CD4-positive, alpha-beta T cell treated with Interleukin-4 for 4 hours (primary cell): ENCODE results near the gene HAUS3.
A peak's percentile ranks its signal among the peaks of the same experiment; 100 is the strongest.

Source experiments
- DNase-seq: peaks from one replicate; pipeline ENCODE4 v3.0.0-alpha.2; 2020

Gene HAUS3

GRCh38 chr4:2241410-2242353 is at the start of gene HAUS3, which contains the start of gene POLN:
Gene HAUS3, minus strand, starts transcription at chr4:2242121. Its CDS starts 1,175 bp downstream, at chr4:2240946.
Gene POLN, minus strand, starts transcription at chr4:2242121. Its CDS starts 12,890 bp downstream, at chr4:2229231.
- DNase-seq, result peak; percentile 98

DNA sequence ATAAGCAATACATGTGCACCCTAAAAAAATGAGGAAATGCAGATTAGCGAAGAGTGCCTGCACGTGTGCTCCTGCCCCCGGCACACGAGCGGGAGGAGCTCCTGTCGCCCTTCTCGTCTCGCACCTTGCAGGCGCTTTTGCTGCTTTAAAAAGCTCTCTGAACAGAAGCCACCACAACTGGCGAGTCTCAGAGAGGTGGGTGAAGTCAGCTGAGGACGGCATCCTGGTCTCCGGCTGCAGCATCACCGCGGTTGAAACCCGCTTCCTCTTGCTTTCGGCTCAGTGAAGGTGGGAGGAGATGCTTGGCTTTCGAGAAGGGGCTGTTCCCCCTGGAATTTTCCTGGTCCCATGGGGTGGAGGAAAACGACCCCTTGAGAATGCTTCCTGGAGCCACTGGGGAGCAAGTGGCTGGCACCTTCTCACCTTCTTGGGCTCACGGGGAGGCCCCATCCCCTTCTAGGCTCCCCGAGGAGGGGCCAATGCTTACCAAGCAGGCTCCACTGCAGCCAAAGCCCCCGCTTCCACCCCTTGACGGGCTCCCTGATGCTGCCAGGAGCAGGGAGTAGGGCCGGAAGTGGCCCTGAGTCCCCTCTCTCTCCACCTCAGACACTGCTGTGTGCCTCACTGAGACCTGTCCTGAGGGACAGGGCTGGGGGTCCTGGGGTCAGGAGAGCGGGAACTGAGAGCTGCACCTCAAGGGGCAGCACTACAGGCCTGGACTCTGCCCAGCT is 49.2 kb upstream of the HAUS3 start:
- DNase-seq, result peak; percentile 82

DNA sequence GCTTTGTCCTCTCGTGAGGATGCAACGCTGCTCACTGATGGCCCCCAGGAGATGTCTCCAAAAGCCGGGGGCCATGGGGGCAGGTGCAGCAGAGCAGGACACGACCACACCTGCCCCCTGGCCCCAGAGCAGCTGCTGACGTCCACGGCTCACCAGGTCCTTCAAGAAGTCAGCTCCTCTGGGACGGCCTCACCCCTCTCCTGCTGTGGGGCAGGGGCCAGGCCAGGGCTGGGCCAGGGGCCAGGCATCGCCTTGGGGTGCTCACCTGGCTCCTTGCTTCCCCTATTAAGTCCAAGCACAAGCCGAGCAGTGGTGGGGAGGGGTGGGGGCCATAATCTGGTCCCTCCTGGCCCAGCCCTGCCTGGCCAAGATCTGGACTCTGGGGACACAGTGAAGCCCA is 48.6 kb upstream of the HAUS3 start:
- DNase-seq, result no peak

GRCh38 chr4:2289955-2290333 is 48.0 kb upstream of the HAUS3 start:
- DNase-seq, result no peak

DNA sequence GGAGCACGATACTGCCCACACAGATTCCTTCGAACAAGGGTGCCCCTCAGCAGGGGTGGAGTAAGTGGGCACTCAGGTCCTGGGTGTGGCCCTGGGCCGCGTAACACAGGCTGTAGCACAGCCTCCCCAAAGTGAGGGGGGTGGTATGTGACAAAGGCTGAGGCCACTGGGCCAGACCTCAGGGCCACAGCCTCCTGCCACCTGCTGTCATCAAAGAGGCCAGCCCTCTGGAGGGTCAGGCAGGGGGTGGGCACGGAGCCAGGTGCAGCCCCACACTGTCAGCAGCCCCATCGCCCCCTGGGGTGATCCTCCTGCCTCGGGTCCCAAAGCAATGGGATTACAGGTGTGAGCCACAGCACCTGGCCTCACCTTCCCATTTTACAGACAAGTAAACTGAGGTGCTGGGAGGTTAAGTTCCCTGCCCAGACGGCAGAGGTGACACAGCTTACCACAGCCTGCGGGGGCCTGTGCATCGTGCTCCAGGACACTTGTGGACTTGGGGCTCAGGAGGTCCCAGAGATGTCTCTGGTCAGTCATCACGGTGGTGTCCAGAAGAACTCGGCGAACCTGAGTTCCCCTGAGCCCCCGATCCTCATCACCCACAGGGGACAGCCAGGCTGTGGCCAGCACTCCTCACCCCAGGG is 47.5 kb upstream of the HAUS3 start:
- DNase-seq, result no peak

GRCh38 chr4:2288051-2288541 is 46.2 kb upstream of the HAUS3 start:
- no peak for DNase-seq

GRCh38 chr4:2287594-2287915 is 45.6 kb upstream of the HAUS3 start:
- no peak for DNase-seq

DNA sequence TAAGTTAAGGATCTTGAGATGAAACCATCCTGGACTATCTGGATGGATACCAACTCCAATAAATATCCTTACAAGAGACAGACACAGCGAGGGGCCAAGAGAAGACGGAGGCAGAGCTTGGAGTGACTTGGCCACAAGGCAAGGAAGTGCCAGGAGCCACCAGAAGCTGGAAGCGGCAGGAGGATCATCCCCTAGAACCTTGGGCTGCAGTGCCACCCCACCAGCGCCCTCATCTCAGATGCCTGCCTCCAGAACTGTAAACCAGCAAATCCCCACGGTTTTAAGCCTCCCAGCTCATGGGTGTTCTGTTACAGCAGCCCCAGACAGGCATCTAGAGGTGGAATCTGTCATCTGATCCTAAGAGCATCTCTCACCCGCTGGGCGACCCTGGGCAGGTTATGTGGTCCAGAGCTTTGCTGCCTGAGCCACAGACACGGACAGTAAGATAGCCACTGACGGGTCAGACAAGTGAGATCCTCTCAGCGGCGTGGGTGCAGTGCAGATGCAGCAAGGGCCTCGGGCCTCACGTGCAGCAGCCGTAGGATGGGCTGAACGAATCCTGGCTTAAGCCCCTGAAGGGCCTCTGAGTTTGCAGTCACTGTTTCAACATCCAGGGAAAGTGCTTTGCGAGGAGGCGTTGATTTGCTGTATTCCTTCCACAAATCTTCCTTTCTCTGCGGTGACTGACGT is 45.1 kb upstream of the HAUS3 start:
- no peak for DNase-seq

- DNase-seq, result no peak
Measured at GRCh38 chr4:2285613-2286381, 43.9 kb upstream of the HAUS3 start.

GRCh38 chr4:2284934-2285612 is 43.2 kb upstream of the HAUS3 start:
- DNase-seq, result no peak

DNA sequence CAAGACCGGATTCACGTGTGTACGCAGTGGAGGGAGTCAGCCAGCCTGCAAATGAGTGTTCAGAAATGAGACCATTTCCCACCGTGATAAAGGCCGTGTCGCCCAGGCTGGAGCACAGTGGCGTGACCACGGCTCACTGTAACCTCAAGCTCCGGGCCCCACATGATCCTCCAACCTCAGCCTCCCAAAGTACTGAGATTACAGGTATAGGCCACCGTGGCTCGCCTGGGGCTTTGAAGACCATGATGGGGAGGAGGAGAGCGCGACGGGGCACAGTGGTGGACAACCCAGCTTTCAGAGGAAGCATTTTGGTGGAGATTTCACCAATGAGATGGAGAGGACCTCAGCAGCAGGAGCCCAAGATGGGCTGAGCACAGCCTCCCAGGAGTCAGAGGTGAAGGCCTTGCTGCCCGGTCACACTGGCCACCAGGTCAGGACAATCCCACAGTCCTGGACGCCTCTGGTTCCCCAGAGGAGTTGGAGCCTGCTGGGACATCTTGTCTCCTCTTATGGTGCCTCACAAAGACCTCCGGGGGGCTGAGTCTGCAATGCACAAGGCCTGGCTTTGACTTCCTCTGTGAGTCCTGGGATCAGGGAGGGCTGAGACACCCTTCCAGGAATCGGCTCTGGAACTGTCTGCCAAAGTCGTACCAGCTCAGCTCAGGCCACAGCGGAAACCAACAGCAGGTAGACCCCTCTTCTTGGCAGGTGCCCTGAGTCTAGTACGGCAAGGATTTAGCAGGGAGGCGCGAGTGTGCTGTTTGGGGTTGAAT is 42.4 kb upstream of the HAUS3 start:
- DNase-seq, result no peak

GRCh38 chr4:2283199-2283711 is 41.3 kb upstream of the HAUS3 start:
- no peak for DNase-seq

- DNase-seq, result peak; percentile 92
Measured at GRCh38 chr4:2281575-2282343, 39.8 kb upstream of the HAUS3 start.

- DNase-seq, result no peak
Measured at GRCh38 chr4:2280531-2281300, 38.8 kb upstream of the HAUS3 start.

DNA sequence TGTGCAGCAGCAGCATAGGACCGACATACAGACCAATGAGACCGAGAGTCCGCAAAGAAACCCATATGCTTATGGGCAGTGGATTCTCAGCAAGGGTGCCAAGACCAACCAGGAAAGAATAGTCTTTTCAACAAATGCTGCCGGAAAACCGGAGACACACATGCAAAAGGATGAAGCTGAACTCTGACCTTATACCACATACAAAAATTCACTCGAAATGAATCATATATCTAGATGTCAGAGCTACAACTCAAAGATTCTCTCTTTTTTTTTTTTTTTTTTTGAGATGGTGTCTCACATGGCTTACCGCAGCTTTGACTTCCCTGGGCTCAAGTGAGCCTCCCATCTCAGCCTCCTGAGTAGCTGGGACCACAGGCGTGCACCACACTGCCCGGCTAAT is 36.0 kb upstream of the HAUS3 start:
- DNase-seq, result no peak

- DNase-seq, result no peak
Measured at GRCh38 chr4:2276581-2277325, 34.8 kb upstream of the HAUS3 start.

DNA sequence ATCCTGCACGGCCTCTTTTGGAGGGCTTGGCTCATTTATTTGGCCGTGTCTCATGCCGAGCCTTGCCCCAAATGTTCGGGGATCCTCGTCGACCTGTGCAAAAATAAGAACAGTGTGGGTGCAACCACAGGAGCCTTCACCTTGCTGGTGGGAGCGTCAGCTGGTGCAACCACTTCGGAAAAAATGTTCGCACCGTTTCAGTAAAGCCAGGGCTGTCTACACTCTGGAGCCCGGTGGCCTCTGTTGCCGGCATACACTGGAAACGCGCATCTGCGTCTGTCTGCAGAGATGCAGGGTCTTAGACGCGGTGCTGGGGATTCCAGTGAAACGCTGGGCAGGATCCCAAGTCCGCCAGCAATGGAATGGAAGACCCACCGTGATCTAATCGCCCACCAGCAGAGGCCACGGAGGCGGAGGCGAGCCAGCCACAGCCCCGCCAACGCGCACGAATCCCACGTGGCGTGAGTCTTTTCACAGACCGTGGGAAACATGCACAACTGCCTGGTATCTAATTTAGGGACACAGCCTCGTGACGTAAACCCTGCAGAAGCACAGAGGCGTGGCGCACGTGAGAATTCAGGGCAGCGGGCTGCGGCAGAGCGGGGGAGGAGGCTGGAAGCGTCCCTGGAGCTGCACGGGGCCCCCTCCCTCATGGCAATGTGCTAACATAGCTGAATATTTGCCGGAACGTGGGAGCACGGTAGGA is 33.8 kb upstream of the HAUS3 start:
- no peak for DNase-seq
